Naive thymus-derived CD8-positive, alpha-beta T cell (primary cell): ENCODE measurements around the gene P2RX1. TPM values are rescaled to one million over a fixed set of nuclear protein-coding genes. Genes with fewer than 3 reads are reported as not detected.

Source experiments
- ATAC-seq, 2 donors: fragments of 150-1000 bp; cut with Tn5 transposase in 1 of 2; sonication (Bioruptor Pico), chemical (Tn5 transposase) in 1 of 2; 1 replicate in 1 of 2; 2 replicates in 1 of 2; pipeline ENCODE4 v1.10.0; 2021; ENCODE audit warnings: mild to moderate bottlenecking in 2 of 2, moderate library complexity in 2 of 2
- POLR2A ChIA-PET: fragments of 350-600 bp; sonication (Branson Sonifier 250); formaldehyde crosslinking; loops from one replicate; lab custom pipeline; 2021; ENCODE audit warnings: antibody characterized with exemption; lab: Charles Lee
- DNase-seq, 10 donors: peaks; one replicate each; pipeline versions ENCODE4 v3.0.0 to v3.0.0-alpha.2; 2020 to 2022
- H3K27ac Mint-ChIP-seq, 10 donors: one replicate each; pipeline ENCODE4 v1.8.0; 2020 to 2022; ENCODE audit warnings: mild to moderate bottlenecking in 10 of 10, mixed read lengths in 10 of 10, moderate library complexity in 4 of 10, inconsistent platforms in 1 of 10
- H3K27me3 Mint-ChIP-seq, 5 donors: one replicate each; pipeline ENCODE4 v1.8.0; 2021 to 2022; ENCODE audit warnings: mixed read lengths in 5 of 5
- H3K36me3 Mint-ChIP-seq, 3 donors: one replicate each; pipeline ENCODE4 v1.8.0; 2020 to 2022; ENCODE audit warnings: mixed read lengths in 3 of 3, mild to moderate bottlenecking in 2 of 3, inconsistent platforms in 1 of 3
- H3K4me1 Mint-ChIP-seq, 4 donors: one replicate each; pipeline ENCODE4 v1.8.0; 2021 to 2022; ENCODE audit warnings: mixed read lengths in 4 of 4
- H3K4me3 Mint-ChIP-seq, 10 donors: one replicate each; pipeline ENCODE4 v1.8.0; 2020 to 2022; ENCODE audit warnings: mild to moderate bottlenecking in 10 of 10, mixed read lengths in 10 of 10, moderate library complexity in 6 of 10, inconsistent platforms in 1 of 10
- H3K9me3 Mint-ChIP-seq, 9 donors: one replicate each; pipeline ENCODE4 v1.8.0; 2020 to 2022; ENCODE audit warnings: mixed read lengths in 9 of 9, mild to moderate bottlenecking in 3 of 9, inconsistent platforms in 1 of 9, moderate library complexity in 1 of 9
- polyA plus RNA-seq, 3 donors: library from polyadenylated mRNA; unstranded; fragments of 300-500 nt; fragmentation: Illumina TruSeq; gene quantifications; one replicate each; pipeline ENCODE4 v1.2.3, GENCODE V29; 2021
- total RNA-seq, 8 experiments: library from RNA in 2 of 8; stranded (reverse) in 2 of 8; gene quantifications; one replicate each; pipeline ENCODE4 v1.2.3 and lab custom pipeline; 2021 to 2026

The P2RX1 gene
- total and polyA plus RNA-seq, 5 experiments from 2014 or later = 1.1 to 1.6 TPM; not detected in 3

DNA sequence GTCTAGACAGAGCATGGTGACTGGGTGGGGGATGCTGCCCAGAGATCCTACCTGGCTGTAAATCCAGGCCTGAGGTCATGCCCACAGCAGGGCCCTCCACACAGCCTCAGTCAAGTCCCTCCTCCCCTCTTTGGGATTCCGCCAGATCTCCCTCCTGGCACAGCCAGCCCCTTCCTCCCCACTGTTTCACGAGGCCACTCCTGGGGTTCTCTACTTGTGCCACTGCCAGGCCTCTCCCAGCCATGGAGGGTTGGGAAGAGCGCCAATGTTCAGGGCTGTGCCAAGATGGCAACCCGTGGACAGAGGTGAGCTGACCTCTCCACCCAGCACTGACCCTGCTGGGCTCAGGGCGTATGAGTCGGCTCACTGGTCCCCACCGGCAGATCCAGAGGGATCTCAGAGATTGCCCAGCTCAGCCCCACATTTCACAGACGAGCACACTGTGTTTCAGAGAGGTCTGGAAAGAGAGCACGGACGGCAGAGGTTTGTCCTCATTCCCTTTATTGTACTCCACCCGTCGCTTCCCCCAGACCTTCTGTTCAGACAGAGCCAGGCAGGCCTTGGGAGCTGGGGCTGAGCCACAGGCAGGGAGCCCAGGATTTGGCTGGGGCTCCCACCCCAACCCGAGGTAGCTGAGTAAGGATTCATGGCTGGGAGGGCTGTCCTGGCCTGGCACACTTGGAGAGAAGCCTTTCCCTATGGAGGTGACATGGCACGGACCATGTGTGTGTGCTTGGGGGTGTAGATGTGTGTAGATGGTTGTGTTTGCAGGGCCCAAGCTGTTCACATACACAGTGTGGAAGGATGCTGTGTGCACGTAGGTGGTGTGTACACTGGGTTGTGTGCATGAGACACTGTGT, 19.9 kb downstream of the P2RX1 start:
- ATAC-seq (no peak), DNase-seq (peak in 1 of 10 donors; percentile 53)
- POLR2A ChIA-PET = no interaction called here
- Mint-ChIP-seq H3K27ac (peak overlapping the region in 2 of 10 donors; percentile 9 to 39), H3K4me3 (no peak overlapping the region), H3K9me3 (no peaks in the 10 kb centered on the region), H3K4me1 (peaks cover 14 to 26% (median 19%) of the 10 kb centered on the region in 4 donors), H3K36me3 (no peaks in the 10 kb centered on the region), H3K27me3 (no peaks in the 10 kb centered on the region)

GRCh38 chr17:3895354-3895753, 20.9 kb downstream of the P2RX1 start:
- H3K27me3 Mint-ChIP-seq = no peaks in the 10 kb centered on the region
- peaks cover 16 to 34% (median 28%) of the 10 kb centered on the region in 4 donors for H3K4me1 Mint-ChIP-seq
- POLR2A ChIA-PET = interaction anchor here (0.7 kb wide), 1 partner anchor 49 kb away, joined by 6 read pairs; no protein-coding TSS in a partner anchor
- ATAC-seq (no peak), DNase-seq (no peak)
- no peaks in the 10 kb centered on the region for H3K36me3 Mint-ChIP-seq
- peak overlapping the region in 1 of 10 donors; percentile 44 for H3K27ac Mint-ChIP-seq
- H3K4me3 Mint-ChIP-seq = peak overlapping the region in 2 of 10 donors; percentile 12 to 42
- H3K9me3 Mint-ChIP-seq = no peaks in the 10 kb centered on the region

- Mint-ChIP-seq H3K36me3 (no peaks in the 10 kb centered on the region), H3K27ac (peak overlapping the region in 2 of 10 donors; percentile 44 to 50), H3K4me3 (peak overlapping the region in 2 of 10 donors; percentile 12 to 42), H3K4me1 (peaks cover 16 to 37% (median 30%) of the 10 kb centered on the region in 4 donors), H3K27me3 (no peaks in the 10 kb centered on the region), H3K9me3 (no peaks in the 10 kb centered on the region)
- ATAC-seq (no peak), DNase-seq (no peak)
- POLR2A ChIA-PET = interaction anchor here (0.7 kb wide), 1 partner anchor 49 kb away, joined by 6 read pairs; no protein-coding TSS in a partner anchor
These were observed 21.3 kb downstream of the P2RX1 start for GRCh38 chr17:3894911-3895343.

GRCh38 chr17:3894188-3894587, 22.1 kb downstream of the P2RX1 start:
- H3K9me3 Mint-ChIP-seq = no peaks in the 10 kb centered on the region
- POLR2A ChIA-PET = interaction anchor here (0.6 to 2.4 kb wide), 2 partner anchors 247 to 249 kb away, joined by 4 to 10 read pairs; partner anchors contain the start of genes CYB5D2 and ZZEF1
- ATAC-seq = no peak

GRCh38 chr17:3893720-3894116, 22.5 kb downstream of the P2RX1 start:
- POLR2A ChIA-PET = interaction anchor here (0.6 to 2.4 kb wide), 2 partner anchors 247 to 250 kb away, joined by 4 to 10 read pairs; partner anchors contain the start of genes CYB5D2 and ZZEF1
- Mint-ChIP-seq H3K27me3 (no peaks in the 10 kb centered on the region), H3K9me3 (no peaks in the 10 kb centered on the region), H3K36me3 (no peaks in the 10 kb centered on the region), H3K4me3 (peak overlapping the region; percentile 73 to 87 (median 83)), H3K27ac (peak overlapping the region; percentile 7 to 94 (median 87)), H3K4me1 (peaks cover 16 to 44% (median 34%) of the 10 kb centered on the region in 4 donors)
- ATAC-seq (no peak), DNase-seq (no peak)

More at GRCh38 chr17:3894188-3894587, 22.1 kb downstream of the P2RX1 start:
- DNase-seq = no peak
- Mint-ChIP-seq H3K27me3 (no peaks in the 10 kb centered on the region), H3K36me3 (no peaks in the 10 kb centered on the region), H3K4me1 (peaks cover 16 to 40% (median 32%) of the 10 kb centered on the region in 4 donors), H3K4me3 (peak overlapping the region; percentile 73 to 87 (median 83)), H3K27ac (peak overlapping the region in 7 of 10 donors; percentile 7 to 94 (median 73))

DNA sequence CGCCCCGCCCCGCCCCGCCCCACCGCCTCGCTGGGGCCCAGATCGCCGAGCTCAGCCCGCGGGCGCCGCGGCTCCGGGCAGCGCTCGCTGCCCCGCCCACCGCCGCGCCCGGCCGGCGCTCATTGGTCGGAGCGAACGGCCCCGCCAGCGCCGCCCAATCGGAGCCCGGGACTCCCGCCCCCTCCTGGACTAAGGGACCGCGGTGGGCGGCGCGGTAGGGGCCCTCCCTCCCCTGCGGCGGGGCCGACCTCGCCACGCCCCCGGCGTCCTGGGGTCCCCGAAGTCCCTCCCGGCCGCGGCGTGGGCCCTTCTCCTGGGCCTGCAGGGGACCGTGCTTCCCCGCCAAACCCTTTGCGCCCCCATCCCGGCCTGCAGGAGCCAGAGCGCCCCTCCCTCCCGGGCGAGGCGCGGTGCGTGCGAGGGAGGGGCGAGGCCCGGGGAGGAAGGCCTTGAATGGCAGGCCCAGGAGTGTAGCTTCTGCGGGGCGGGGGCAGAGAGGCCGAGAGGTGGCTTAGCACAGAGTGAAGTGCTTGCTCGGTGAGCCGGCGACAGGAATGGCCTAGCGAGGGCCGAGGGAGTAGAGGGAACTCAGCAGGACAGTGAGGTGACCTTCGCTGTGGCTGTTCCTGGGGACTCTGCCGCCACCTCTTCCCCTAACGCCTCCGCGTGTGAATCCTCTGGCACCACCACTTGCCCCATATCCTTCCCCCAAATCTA, 23.1 kb downstream of the P2RX1 start, which contains the start of gene CAMKK1:
CAMKK1 (minus strand) TSS at position 51 of the 717 bp plus-strand sequence. CDS start 7,366 bp downstream, outside the sequence.
- Mint-ChIP-seq H3K27me3 (no peaks in the 10 kb centered on the region), H3K9me3 (no peaks in the 10 kb centered on the region), H3K36me3 (no peaks in the 10 kb centered on the region), H3K27ac (peak within 1 kb of the TSS; percentile 74 to 95 (median 91)), H3K4me1 (peaks cover 19 to 47% (median 36%) of the 10 kb centered on the region in 4 donors), H3K4me3 (peak within 1 kb of the TSS; percentile 75 to 92 (median 86))
- DNase-seq (peak; percentile 77 to 91 (median 85)), ATAC-seq (peak; percentile 68 to 81)
- POLR2A ChIA-PET = interaction anchor here (2.4 kb wide), 1 partner anchor 250 kb away, joined by 10 read pairs; the partner anchor contains the start of genes CYB5D2 and ZZEF1

GRCh38 chr17:3892095-3892998, 23.9 kb downstream of the P2RX1 start:
- ATAC-seq (peak; percentile 54 to 80), DNase-seq (peak; percentile 57 to 94 (median 86))
- Mint-ChIP-seq H3K36me3 (no peaks in the 10 kb centered on the region), H3K4me3 (peak overlapping the region; percentile 75 to 92 (median 86)), H3K27ac (peak overlapping the region; percentile 66 to 95 (median 86)), H3K9me3 (no peaks in the 10 kb centered on the region), H3K27me3 (no peaks in the 10 kb centered on the region), H3K4me1 (peaks cover 23 to 54% (median 44%) of the 10 kb centered on the region in 4 donors)
- POLR2A ChIA-PET = interaction anchor here (2.4 kb wide), 1 partner anchor 251 kb away, joined by 10 read pairs; the partner anchor contains the start of genes CYB5D2 and ZZEF1

DNA sequence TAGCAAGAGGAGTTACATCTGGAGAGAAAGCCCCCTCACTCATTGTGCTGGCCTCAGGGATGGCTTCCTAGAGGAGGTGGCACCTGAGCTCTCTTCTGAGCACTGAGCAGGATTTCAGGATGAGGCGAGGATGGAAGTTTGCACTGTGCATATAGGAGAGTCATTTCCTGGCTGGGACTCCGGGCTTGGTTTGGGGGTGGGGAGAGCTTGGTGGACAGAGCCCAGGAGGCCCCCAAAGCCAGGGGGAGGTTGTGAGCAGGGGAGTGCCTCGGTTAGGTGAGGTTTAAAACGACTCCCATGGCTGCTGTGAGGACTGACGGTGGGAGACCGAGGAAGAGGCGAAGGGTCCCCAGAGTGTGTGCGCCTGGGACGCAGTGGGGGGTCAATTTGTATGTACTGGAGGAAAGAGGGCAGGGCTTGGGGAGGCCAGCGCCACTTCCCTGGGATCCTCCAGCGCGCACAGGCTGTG, 24.6 kb downstream of the P2RX1 start:
- Mint-ChIP-seq H3K27me3 (no peaks in the 10 kb centered on the region), H3K27ac (peak overlapping the region; percentile 66 to 96 (median 86)), H3K4me1 (peaks cover 30 to 61% (median 51%) of the 10 kb centered on the region in 4 donors), H3K4me3 (peak overlapping the region; percentile 75 to 92 (median 86)), H3K9me3 (no peaks in the 10 kb centered on the region), H3K36me3 (no peaks in the 10 kb centered on the region)
- DNase-seq (no peak), ATAC-seq (no peak)
- POLR2A ChIA-PET = no interaction called here

DNA sequence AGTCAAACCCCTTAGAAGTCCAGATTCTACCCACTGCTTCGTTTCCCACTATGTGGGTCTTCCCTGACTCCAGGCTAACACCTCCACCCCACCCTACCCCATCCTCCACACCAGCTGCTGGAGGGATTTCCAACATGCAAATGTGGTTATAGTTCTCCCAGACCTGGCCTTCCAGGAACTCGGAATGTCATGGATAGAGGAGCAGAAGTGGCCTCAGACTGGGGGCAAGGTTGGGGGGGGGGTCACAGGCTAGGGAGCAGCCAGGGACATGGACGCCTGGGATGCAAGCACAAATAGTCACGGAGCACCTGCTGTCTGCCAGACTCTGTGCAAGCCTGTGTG, 25.4 kb downstream of the P2RX1 start:
- ATAC-seq (no peak), DNase-seq (no peak)
- H3K36me3 Mint-ChIP-seq = no peaks in the 10 kb centered on the region
- H3K9me3 Mint-ChIP-seq = no peaks in the 10 kb centered on the region
- H3K4me3 Mint-ChIP-seq = peak overlapping the region in 8 of 10 donors; percentile 79 to 92 (median 86)
- no peaks in the 10 kb centered on the region for H3K27me3 Mint-ChIP-seq
- H3K27ac Mint-ChIP-seq = peak overlapping the region in 9 of 10 donors; percentile 49 to 95 (median 79)
- H3K4me1 Mint-ChIP-seq = peaks cover 35 to 68% (median 58%) of the 10 kb centered on the region in 4 donors
- POLR2A ChIA-PET = interaction anchor here (0.7 kb wide), 1 partner anchor 255 kb away, joined by 3 read pairs; the partner anchor contains the start of gene SHPK

GRCh38 chr17:3890082-3890877, 26.0 kb downstream of the P2RX1 start:
- H3K4me1 Mint-ChIP-seq = peaks cover 35 to 68% (median 58%) of the 10 kb centered on the region in 4 donors
- no peaks in the 10 kb centered on the region for H3K36me3 Mint-ChIP-seq
- H3K27me3 Mint-ChIP-seq = no peaks in the 10 kb centered on the region
- DNase-seq (peak in 1 of 10 donors; percentile 50), ATAC-seq (no peak)
- POLR2A ChIA-PET = interaction anchor here (0.7 to 1.7 kb wide), 3 partner anchors 12 to 816 kb away, joined by 3 to 7 read pairs (median 3); partner anchors contain the start of gene SHPK
- H3K9me3 Mint-ChIP-seq = no peaks in the 10 kb centered on the region
- peak overlapping the region in 4 of 10 donors; percentile 28 to 85 (median 54) for H3K4me3 Mint-ChIP-seq
- H3K27ac Mint-ChIP-seq = peak overlapping the region in 7 of 10 donors; percentile 13 to 79 (median 49)
